NCI-H446 treated with DMSO at 0.1 percent for 48 hours (cell line): Measurements from ENCODE around the gene ASB15.

Experiments used
- DNase-seq: peaks from one replicate; lab custom pipeline; 2025; lab: John Stamatoyannopoulos, UW

Gene ASB15

DNA sequence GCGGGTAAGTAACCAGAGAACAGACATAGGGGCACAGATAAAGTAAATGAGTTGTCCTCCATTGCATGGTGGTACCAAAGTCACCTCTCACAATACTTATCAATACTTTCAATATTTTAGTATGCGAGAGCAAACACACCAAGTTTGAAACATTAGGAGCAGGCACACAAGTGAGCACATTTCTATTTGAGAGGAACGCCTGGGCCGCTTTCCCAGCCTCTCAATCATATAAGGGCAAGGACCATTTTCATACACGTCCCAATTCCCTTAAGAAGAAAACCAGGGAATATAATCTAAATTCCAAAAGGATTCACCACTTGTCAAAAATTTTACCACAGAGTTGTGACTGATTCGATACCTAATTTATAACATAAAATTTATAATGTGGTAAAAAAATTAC, 61.6 kb downstream of the ASB15 start:
- DNase-seq = no peak

DNA sequence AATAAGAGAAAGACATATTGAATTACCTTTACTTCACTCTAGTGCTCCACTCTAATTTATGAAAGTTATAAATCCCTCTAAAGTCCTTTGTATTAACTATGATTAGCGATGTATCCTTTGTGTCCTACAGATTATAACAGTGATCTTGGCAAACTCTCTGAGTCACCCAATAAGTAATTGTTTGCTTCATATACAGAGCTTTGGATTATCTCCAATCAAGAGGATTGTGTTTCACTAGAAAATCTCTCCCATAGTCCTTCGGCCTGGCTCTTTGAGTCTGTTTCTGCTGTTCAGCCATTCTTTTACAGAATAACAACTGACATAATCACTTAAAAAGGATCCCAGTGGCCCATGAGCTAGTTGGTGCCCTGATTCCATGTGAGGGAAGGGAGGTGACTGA, 63.5 kb downstream of the ASB15 start:
- DNase-seq = no peak

DNA sequence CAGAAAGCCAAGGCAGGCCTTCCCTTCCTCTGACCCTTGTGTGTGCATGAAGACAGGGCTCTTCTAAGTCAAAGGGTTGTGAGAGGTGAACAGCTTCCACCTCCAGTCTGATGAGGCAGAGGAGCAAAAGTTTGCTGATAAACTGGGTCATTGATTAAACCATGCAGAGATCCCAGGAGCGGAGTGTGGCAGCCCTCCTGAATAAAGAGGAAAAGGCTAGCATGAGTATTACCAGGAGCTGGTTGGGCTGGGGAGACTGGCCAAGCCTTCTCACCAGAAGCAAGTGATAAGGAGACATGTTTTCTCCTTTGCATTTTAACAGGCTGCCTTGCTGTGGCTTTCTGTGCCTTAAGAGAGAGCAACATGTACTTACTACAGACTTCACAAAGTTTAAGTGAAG, 64.3 kb downstream of the ASB15 start:
- no peak for DNase-seq

DNA sequence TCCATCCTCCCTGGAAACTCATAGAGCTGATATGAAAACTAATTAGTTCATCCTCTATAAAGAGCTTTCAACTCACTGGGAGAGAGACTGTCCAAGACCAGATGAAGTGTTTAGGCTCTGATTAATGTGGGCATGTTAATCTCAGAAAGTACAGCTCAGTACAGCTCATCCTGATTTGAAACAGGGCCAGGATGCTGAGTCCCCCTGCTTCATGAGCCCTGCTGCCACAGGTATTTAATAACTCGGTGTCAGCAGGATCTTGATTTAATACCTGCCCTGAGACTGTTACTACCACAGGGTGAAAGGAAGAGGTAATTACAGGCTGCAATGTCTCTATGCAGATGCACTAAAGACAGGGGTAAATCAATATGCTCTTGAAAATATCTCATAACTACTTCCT, 64.9 kb downstream of the ASB15 start:
- DNase-seq = no peak

DNA sequence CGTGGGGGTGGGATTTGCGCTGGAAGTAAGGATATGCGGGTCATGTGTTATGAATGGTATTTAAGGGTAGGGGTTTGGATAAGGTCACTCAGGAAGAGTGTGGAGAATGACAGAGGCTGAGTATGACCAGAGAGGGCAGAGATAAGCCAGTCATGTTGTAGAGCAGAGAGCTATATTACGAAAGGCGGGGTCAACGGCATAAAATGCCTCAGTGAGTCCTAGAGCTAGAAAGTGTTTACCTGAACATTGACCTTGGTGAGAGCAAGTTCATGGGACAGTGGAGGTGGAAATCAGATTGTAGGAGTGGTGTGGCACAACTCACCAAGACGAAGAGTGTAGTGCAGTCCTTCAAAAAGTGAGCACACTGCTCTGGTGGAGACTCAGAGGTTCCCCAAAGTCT, 67.9 kb downstream of the ASB15 start:
- no peak for DNase-seq

DNA sequence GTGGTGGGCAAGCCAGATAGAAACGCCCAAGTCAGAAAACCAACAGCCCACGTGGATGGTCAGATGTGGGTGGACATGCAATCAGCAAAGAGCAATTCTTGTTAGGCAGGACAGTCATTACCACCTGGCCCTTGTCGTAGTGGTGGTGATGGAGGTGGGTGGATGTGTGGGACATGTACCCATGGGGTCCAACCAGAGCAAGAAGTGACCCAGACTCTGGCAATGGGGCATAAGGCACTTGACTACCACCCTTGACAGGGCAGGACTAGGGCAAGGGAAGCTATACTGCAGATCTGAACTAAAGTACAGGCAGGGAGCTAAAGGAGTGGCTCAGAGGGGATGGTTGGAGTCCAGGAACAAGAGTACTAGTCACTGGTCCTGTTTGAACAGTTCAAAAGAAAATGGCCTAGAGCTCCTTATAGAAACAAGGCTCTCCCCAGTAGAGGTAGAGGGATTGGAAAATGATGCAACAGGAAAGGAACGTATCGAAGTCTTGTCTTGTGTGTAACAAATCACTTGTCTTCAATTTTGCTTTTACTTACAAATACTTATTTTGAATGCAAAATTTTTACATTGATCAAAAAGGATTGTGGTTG, 71.6 kb downstream of the ASB15 start:
- DNase-seq = no peak

DNA sequence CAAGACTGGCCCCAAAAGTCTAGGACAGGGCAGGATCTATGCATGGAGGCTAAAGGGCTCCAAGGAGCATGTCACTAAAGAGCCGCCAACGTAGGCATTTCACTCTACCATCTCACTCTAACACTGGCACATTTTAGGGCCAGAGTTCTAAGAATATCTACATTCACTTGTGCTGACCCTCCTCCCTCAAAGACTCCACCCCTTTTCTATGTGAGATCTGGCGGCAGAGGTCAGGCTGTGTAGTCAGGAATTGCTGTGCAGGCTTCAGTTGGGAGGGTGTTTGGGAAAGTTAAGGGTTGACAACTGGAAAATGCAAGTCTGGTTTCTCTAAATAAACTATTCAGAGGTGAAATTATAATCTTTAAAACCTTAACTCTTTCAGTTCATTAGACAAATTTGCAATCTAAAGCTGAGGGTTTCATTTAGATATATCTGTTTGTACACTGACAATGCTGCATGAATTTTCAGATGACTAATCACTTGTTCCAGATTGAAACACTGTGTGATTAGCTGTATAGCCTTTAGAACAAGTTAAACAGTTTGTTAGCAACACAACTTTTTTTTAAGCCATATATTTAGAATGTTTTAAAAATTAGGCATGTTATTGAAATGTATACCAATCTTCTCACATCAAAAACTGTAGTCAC, 72.3 kb downstream of the ASB15 start:
- DNase-seq = no peak

DNA sequence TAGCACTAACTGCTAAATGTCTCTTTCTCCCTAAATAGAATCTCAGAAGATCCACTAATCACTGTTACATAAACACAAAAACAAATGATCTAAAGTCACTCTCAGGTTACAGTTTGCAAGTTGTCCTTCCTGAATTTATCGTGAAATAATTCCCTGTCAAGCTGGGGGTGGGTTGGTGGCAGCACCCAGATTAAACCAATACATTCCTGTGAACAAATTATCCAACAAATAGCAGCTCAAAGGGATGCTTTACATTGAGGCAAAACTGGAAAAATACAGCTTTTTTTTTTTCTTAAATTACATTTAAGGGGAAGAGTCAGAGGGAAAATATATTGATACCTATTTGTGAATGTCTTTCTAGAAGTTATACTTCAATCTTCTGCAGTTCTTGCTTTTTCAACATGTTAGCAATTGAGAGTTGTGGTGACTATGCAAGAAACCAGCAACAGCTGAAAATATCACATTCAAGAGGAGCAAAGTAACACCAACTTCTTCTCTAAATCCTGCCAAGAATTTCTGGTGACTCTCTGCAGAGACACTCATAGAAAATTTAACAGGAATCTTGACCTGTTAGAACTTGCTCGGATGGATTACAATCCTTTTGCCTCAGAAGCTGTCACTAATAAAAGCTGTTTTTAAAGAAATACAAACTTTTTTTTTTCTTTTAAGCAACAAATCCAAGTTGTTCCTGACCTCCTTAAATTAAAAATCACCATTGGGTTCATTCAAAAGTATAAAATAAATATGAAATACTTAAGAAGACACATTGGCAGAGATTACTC, 73.0 kb downstream of the ASB15 start:
- DNase-seq = no peak

DNA sequence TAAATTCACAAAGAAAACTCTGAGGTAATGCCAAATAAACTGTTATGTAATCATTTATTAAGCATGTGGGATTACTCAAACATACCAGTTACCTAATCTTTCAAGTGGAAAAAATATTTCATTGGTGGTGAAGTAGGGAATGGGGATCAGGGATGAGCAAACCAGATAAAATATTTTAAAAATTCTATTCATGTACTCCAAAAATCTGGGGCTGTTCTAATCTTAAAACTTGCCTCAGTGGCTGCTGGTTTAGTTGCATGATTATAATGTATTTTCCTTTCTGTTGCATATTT, 73.5 kb downstream of the ASB15 start:
- no peak for DNase-seq

DNA sequence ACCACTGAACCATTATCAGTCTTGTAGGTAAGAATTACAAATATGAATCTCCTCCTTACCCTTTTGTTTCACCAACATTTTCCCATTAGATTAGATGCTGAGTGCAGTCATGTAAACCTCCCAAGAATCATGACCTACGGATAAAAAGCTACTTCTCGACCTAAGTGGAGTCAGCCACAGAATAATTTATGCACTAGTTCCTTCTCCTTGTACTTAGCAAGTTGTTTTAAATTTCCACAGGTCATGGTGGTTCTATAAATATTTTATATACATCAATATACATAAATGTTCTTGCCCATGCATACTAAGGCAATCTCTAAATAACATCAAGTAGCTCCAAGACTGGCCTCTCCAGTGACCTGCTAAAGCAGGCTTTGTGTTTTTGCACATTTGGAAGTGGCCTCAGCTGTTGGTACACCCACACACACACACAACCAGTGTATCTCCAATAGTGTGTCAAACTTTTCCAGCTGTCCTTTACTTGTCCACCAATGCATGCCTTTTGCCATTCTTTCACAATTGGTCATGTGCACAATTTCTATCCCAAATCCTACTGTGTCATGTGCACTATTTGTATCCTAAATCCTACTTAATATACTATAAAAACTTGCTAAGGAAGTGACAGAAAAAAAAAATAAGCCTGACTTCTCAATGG, 75.6 kb downstream of the ASB15 start:
- DNase-seq = no peak

DNA sequence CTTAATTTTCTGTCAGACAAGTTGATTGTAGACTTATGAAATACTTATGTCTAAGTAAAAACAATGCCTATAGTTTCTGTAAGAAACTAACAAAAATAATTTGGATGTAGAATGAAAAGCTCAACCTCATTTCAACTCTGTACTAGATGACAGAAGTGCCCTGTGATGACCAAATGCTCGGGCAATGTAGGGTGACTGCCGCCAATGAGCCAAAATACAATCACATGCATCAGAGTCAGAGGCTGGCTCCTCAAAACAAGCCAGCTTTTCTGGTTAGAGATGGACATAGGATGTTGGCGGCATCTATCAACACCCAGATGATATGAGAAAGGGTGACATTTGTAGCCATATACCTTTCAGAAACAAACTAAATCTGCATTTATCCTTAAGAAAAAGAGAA, 78.0 kb downstream of the ASB15 start:
- no peak for DNase-seq

DNA sequence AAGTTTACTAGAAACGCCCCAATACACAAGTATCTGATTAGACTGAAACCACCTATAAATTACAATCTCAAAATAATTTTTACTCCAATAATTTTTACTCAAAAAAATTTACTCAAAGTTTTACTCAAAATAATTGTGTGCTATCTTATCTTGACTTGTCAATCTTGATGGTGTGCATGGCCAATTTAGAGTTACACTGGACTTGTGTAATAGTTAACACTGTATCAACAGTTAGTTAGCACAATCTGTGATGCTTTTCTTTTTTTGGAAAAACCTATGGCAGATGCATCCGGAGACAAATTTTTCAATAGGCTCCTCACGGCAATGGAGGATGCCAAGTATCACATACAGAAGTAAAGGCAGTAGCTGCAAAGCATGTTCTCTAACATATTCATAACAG, 79.0 kb downstream of the ASB15 start:
- DNase-seq = no peak

DNA sequence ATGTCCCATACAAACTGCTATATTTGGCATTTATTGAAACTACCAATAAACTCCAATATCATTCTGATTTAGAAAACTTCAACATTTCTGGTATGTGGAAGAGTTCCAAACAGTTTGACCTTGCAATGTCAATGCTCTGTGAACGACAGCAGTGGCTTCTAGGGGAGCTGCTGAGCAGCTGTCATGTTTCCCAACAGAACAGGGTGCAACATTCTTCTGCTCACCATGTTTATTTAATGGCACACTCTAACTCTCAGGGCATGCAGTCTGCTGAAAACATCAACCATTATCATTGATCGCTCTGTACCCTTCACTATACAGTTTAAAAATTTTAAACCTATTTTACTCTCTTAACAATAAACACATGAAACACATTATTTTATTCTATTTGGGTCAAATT, 79.9 kb downstream of the ASB15 start:
- DNase-seq = no peak

DNA sequence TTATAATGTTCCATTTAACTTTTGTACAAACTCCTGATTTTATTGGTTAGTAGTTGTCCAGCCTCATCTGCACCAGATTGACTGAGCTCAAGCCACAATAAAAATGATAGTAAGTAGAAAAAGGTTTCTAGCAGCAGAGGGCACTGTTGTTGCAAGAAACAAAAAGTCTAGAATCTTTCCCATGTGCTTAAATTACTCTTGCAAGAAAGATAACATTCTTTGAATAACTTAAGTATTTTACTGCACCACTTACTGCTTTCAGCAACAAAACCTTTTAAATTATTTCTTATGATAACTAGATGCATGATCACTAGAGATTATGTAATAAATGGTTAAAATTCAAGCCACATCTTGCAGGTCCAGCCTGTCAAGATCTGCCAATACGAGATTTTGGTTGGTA, 81.1 kb downstream of the ASB15 start:
- peak; percentile 13 for DNase-seq

DNA sequence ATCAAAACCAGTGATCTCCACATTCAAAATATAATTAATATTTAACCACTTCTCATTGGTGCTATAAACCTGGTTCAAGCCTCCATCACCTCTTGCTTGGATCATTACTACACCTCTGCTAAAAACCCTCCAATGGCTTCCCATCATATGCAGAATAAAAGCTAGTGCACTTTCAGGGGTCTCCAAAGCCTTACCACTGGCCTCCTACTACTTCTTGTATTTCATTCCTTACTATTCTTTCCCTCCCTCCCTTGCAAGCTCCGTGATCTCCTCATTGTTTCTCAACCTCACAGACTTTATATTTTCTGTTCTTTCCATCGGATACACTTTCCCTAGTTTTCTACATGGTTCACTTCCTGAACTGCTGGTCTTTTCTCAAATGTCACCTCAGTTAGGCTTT, 85.5 kb downstream of the ASB15 start:
- DNase-seq = no peak

DNA sequence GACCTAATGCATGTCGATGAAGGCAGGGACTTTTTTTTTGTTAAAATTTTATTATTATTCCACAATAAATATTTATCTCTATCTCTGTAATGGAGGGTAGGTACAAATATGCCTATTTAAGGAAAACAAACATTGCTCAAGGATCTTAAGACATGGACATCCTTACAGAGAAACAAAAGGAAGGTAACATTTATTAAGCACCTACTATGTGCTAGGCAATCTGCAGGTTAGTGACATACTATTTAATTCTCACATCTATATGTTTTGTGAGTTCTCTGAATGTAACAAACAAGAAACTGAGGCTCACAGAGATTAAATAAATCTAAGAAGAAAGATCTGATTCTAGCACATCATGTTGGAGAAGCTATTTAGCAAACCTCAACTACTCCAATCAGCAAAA, 86.1 kb downstream of the ASB15 start:
- no peak for DNase-seq
